Small intestine (tissue), 16 donors: ENCODE measurements around the gene SYT10. TPM values are rescaled to one million over a fixed set of nuclear protein-coding genes. Genes with fewer than 3 reads are reported as not detected.

ENCODE experiments used
- DNase-seq, 2 donors: peaks; one replicate each; pipeline versions ENCODE4 v3.0.0 to v3.0.0-alpha.2; 2013
- FAIRE-seq: peaks from 2 replicates; lab custom pipeline; 2012; peaks lifted over from hg19 to GRCh38; lab: Jason Lieb, UNC
- H3K27ac ChIP-seq, 3 donors: one replicate each; pipeline ENCODE4 v1.5.1; 2013; ENCODE audit warnings: low read length in 2 of 3, mild to moderate bottlenecking in 2 of 3, control low read depth in 1 of 3, inconsistent platforms in 1 of 3, low read depth in 1 of 3, moderate library complexity in 1 of 3
- H3K27me3 ChIP-seq, 3 donors: one replicate each; pipeline ENCODE4 v1.6.1; 2013; ENCODE audit warnings: low read length in 3 of 3, inconsistent platforms in 1 of 3; ENCODE audit not compliant: control insufficient read depth in 3 of 3, insufficient read depth in 3 of 3
- H3K36me3 ChIP-seq, 3 donors: one replicate each; pipeline ENCODE4 v1.6.1; 2013; ENCODE audit warnings: low read length in 3 of 3, inconsistent platforms in 1 of 3, low read depth in 1 of 3, mild to moderate bottlenecking in 1 of 3, moderate library complexity in 1 of 3; ENCODE audit not compliant: control insufficient read depth in 3 of 3, insufficient read depth in 2 of 3
- H3K4me1 ChIP-seq, 3 donors: one replicate each; pipeline ENCODE4 v1.6.1; 2013; ENCODE audit warnings: low read length in 2 of 3, inconsistent platforms in 1 of 3, low read depth in 1 of 3, mild to moderate bottlenecking in 1 of 3, moderate library complexity in 1 of 3; ENCODE audit not compliant: control insufficient read depth in 3 of 3, insufficient read depth in 2 of 3
- H3K4me3 ChIP-seq, 3 donors: one replicate each; pipeline ENCODE4 v1.5.1; 2013; ENCODE audit warnings: low read length in 3 of 3, control low read depth in 1 of 3, inconsistent platforms in 1 of 3, low read depth in 1 of 3, mild to moderate bottlenecking in 1 of 3, moderate library complexity in 1 of 3
- H3K9me3 ChIP-seq, 2 donors: one replicate each; pipeline ENCODE4 v1.6.1; 2013; ENCODE audit warnings: low read depth in 1 of 2, low read length in 1 of 2; ENCODE audit not compliant: control insufficient read depth in 2 of 2, insufficient read depth in 1 of 2
- WGBS, 3 donors: extraction: QIAGEN DNeasy Blood & Tissue Kit; methylation state at CpG; one replicate each; pipeline ENCODE4 v1.1.7; 2013; 5-methylcytosine and 5-hydroxymethylcytosine counted together
- long read RNA-seq, 10 donors: transcript quantifications; one replicate each; lab custom pipeline, GENCODE V29; 2026
- polyA plus RNA-seq, 4 donors: library from polyadenylated mRNA; stranded (reverse) in 3 of 4; unstranded in 1 of 4; fragments of 200-250 nt in 3 of 4; fragments of 120-200 nt in 1 of 4; gene quantifications; one replicate each; pipeline versions ENCODE4 v1.2.1 to v1.2.3, GENCODE V29; 2013
- donor health status: healthy with polysubstance abuse.
- donor health status: control.
- donor health status: control.
- donor health status: Bipolar disorder and iron deficiency.
- donor health status: healthy.

Gene SYT10, protein sequence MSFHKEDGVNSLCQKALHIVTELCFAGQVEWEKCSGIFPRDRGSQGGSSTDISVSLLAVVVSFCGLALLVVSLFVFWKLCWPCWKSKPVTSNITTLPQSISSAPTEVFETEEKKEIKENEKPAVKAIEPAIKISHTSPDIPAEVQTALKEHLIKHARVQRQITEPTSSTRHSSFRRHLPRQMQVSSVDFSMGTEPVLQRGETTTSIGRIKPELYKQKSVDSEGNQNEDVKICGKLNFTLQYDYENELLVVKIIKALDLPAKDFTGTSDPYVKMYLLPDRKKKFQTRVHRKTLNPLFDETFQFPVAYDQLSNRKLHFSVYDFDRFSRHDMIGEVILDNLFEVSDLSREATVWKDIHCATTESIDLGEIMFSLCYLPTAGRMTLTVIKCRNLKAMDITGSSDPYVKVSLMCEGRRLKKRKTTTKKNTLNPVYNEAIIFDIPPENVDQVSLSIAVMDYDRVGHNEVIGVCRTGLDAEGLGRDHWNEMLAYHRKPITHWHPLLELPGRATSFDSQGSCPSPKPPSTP
- polyA plus RNA-seq = under 1 TPM in 2 of 4 donors, not detected in 2; 0.06 to 0.34 TPM
- long read RNA-seq, donor 1 = 0 reads
- long read RNA-seq, donor 2 = 0 reads
- long read RNA-seq, donor 3 = 0 reads
- long read RNA-seq, donor 4 = 0 reads
- long read RNA-seq, donor 5 = 0 reads
- long read RNA-seq, donor 6 = 0 reads
- long read RNA-seq, donor 7 = 0 reads
- long read RNA-seq, donor 8 = 0 reads
- long read RNA-seq, donor 9 = 0 reads
- long read RNA-seq, donor 10 = 0 reads

DNA sequence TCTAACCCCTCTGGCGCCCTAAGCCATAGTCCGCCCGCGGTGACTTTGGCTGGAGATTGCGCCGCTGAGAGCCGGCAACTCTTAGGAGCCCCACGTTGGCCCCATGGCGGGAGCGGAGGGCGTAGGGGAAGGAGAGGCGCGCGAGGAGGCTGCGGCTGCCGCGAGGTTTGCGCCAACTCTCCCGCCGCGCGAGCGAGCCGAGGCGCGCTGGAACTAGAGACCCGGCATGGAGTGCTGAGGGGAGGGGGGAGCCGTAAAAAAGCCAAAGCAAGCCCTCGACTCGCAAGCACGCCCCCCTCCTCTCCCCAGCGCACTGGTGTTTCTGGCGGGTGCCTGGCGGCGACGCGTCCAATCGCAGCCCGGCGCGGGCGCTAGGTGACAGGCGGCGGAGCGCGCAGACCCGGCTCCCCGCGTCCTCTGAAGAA, at the start of gene SYT10:
TSS of gene SYT10 (minus strand) at position 233 of the 425 bp plus-strand sequence. CDS start 297 bp downstream, outside the sequence.
- Histone ChIP-seq H3K4me1 (peaks cover 0 to 3% (median 0%) of the 10 kb centered on the region in 3 donors), H3K36me3 (no peaks in the 10 kb centered on the region), H3K4me3 (peak within 1 kb of the TSS; percentile 36 to 54 (median 37)), H3K9me3 (no peaks in the 10 kb centered on the region), H3K27me3 (peaks cover 3 to 40% (median 17%) of the 10 kb centered on the region in 3 donors), H3K27ac (no peak within 1 kb of the TSS)
- 1 to 6% (median 4%) methylated on average over 35 to 49 of the region's 49 CpGs for WGBS, 3 donors
- FAIRE-seq = no peak
- peak in 1 of 2 donors; percentile 4 for DNase-seq

- Histone ChIP-seq H3K27me3 (no peaks in the 10 kb centered on the region), H3K4me1 (no peaks in the 10 kb centered on the region), H3K9me3 (peaks cover 0 to 4% of the 10 kb centered on the region in 2 donors), H3K27ac (no peak overlapping the region), H3K4me3 (no peak overlapping the region), H3K36me3 (no peaks in the 10 kb centered on the region)
- WGBS, 3 donors = 24 to 37% (median 32%) methylated on average over 1 of the region's 1 CpG
- DNase-seq (peak in 1 of 2 donors; percentile 18), FAIRE-seq (no peak)
Measured at GRCh38 chr12:33488036-33488435, 48.4 kb upstream of the SYT10 start.

GRCh38 chr12:33486058-33486457, 46.4 kb upstream of the SYT10 start:
- Histone ChIP-seq H3K27ac (no peak overlapping the region), H3K4me1 (no peaks in the 10 kb centered on the region), H3K27me3 (no peaks in the 10 kb centered on the region), H3K36me3 (no peaks in the 10 kb centered on the region), H3K4me3 (no peak overlapping the region), H3K9me3 (no peaks in the 10 kb centered on the region)
- WGBS, 3 donors = 9 to 41% (median 20%) methylated on average over 2 of the region's 2 CpGs
- peak in 1 of 2 donors; percentile 61 for DNase-seq
- peak; percentile 44 for FAIRE-seq

DNA sequence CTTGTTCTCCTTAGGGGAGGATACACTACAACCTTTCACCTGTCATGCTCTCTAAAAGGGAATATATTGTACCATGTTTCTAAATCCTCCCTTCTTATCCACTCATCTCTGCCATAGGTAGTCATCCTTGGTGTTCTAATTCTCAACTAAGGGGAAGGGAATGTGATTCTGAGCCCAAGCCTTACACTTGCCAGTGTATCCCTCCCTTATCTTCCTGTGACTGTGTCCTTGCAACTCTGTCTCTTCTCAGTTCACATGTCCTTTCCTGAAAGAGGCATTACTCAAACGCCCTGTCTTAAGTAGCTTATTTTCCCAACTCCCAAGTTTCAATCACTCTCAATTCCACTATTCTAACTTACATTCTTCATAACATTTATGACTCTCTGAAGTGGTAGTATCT, 44.5 kb upstream of the SYT10 start:
- Histone ChIP-seq H3K27ac (no peak overlapping the region), H3K27me3 (no peaks in the 10 kb centered on the region), H3K4me3 (no peak overlapping the region), H3K9me3 (no peaks in the 10 kb centered on the region), H3K4me1 (no peaks in the 10 kb centered on the region), H3K36me3 (no peaks in the 10 kb centered on the region)
- no peak for FAIRE-seq
- DNase-seq = no peak
- 50 to 69% (median 56%) methylated on average over 1 of the region's 1 CpG for WGBS, 3 donors

- Histone ChIP-seq H3K36me3 (no peaks in the 10 kb centered on the region), H3K4me1 (no peaks in the 10 kb centered on the region), H3K4me3 (no peak overlapping the region), H3K9me3 (peaks cover 0 to 3% of the 10 kb centered on the region in 2 donors), H3K27me3 (no peaks in the 10 kb centered on the region), H3K27ac (no peak overlapping the region)
- no peak for DNase-seq
- 43 to 66% (median 56%) methylated on average over 1 of the region's 1 CpG for WGBS, 3 donors
- FAIRE-seq = no peak
Measured at GRCh38 chr12:33480366-33480765, 40.7 kb upstream of the SYT10 start.

DNA sequence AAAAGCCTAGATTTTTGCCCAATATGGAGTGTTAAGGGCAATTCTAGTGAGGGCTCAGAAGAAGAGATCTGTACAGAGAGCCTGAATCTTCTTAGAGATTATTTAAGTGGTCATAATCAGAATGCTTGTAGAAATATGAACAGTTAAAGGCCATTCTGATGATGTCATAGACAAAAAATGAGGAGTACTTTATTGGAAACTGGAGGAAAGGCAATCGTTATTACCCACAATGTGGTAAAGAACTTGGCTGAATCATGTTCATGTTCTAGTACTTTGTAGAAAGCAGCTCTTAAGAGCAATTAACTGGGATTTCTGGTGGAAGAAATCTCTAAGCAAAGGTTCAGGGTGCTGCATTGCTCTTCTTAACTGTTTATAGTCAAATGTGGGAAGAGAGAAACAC, 36.4 kb upstream of the SYT10 start:
- FAIRE-seq = no peak
- Histone ChIP-seq H3K4me1 (no peaks in the 10 kb centered on the region), H3K4me3 (no peak overlapping the region), H3K27ac (no peak overlapping the region), H3K9me3 (peaks cover 0 to 3% of the 10 kb centered on the region in 2 donors), H3K27me3 (no peaks in the 10 kb centered on the region), H3K36me3 (no peaks in the 10 kb centered on the region)
- DNase-seq = no peak
- WGBS, 3 donors = 65 to 90% (median 67%) methylated on average over 1 of the region's 1 CpG

GRCh38 chr12:33472299-33472698, 32.7 kb upstream of the SYT10 start:
- Histone ChIP-seq H3K36me3 (no peaks in the 10 kb centered on the region), H3K9me3 (peaks cover 0 to 3% of the 10 kb centered on the region in 2 donors), H3K27me3 (no peaks in the 10 kb centered on the region), H3K27ac (no peak overlapping the region), H3K4me3 (no peak overlapping the region), H3K4me1 (no peaks in the 10 kb centered on the region)
- WGBS, 3 donors = 73 to 81% (median 79%) methylated on average over 1 of the region's 1 CpG
- no peak for FAIRE-seq
- no peak for DNase-seq

GRCh38 chr12:33455096-33455495, 15.5 kb upstream of the SYT10 start:
- H3K27me3 ChIP-seq = no peaks in the 10 kb centered on the region
- H3K4me1 ChIP-seq = no peaks in the 10 kb centered on the region
- no peak overlapping the region for H3K4me3 ChIP-seq
- no peaks in the 10 kb centered on the region for H3K36me3 ChIP-seq
- no peak overlapping the region for H3K27ac ChIP-seq
- FAIRE-seq (no peak), DNase-seq (no peak)
- no peaks in the 10 kb centered on the region for H3K9me3 ChIP-seq
- 89 to 97% (median 93%) methylated on average over 1 of the region's 1 CpG for WGBS, 3 donors
